Keratinocyte (primary cell): Measurements from ENCODE around the gene FREM2.
A peak's percentile ranks its signal among the peaks of the same experiment; 100 is the strongest.

Experiments
- CTCF ChIP-seq, 3 experiments: IDR thresholded peaks in 1 of 3; conservative IDR thresholded peaks in 1 of 3; optimal IDR thresholded peaks in 1 of 3; 2 replicates in 2 of 3; 3 replicates in 1 of 3; pipeline versions ENCODE3 to v1.5.1; 2011; ENCODE audit warnings: low read length in 3 of 3, mild to moderate bottlenecking in 3 of 3, moderate library complexity in 2 of 3, control low read depth in 1 of 3, inconsistent platforms in 1 of 3; ENCODE audit not compliant: insufficient read depth in 2 of 3; ENCODE audit errors: extremely low read depth in 1 of 3
- EZH2 ChIP-seq: IDR thresholded peaks from one replicate; pipeline ENCODE4 v1.6.1; 2012; ENCODE audit warnings: inconsistent platforms, mild to moderate bottlenecking, low read length, moderate library complexity

GRCh38 chr13:38670627-38671026 is 16.2 kb upstream of the FREM2 start:
- TF ChIP-seq CTCF (optimal IDR thresholded peaks at IDR 0.05 in 1 of 3, IDR thresholded peaks at IDR 0.05 in 1 of 3, conservative IDR thresholded peaks at IDR 0.05 in 1 of 3; ENCODE audit: extremely low read depth in 1 of 3, insufficient read depth in 2 of 3, low read length in 3 of 3) (peak in 2 of 3 experiments; percentile 28 to 33), EZH2 (no peak)
